GM18526 (cell line): ENCODE results near the gene SDK1.

Experiments
- POLR2A ChIP-seq: IDR thresholded peaks from 3 replicates; pipeline ENCODE4 v1.6.1; 2011; ENCODE audit not compliant: insufficient read length; ENCODE audit errors: extremely low read depth

The SDK1 gene, protein sequence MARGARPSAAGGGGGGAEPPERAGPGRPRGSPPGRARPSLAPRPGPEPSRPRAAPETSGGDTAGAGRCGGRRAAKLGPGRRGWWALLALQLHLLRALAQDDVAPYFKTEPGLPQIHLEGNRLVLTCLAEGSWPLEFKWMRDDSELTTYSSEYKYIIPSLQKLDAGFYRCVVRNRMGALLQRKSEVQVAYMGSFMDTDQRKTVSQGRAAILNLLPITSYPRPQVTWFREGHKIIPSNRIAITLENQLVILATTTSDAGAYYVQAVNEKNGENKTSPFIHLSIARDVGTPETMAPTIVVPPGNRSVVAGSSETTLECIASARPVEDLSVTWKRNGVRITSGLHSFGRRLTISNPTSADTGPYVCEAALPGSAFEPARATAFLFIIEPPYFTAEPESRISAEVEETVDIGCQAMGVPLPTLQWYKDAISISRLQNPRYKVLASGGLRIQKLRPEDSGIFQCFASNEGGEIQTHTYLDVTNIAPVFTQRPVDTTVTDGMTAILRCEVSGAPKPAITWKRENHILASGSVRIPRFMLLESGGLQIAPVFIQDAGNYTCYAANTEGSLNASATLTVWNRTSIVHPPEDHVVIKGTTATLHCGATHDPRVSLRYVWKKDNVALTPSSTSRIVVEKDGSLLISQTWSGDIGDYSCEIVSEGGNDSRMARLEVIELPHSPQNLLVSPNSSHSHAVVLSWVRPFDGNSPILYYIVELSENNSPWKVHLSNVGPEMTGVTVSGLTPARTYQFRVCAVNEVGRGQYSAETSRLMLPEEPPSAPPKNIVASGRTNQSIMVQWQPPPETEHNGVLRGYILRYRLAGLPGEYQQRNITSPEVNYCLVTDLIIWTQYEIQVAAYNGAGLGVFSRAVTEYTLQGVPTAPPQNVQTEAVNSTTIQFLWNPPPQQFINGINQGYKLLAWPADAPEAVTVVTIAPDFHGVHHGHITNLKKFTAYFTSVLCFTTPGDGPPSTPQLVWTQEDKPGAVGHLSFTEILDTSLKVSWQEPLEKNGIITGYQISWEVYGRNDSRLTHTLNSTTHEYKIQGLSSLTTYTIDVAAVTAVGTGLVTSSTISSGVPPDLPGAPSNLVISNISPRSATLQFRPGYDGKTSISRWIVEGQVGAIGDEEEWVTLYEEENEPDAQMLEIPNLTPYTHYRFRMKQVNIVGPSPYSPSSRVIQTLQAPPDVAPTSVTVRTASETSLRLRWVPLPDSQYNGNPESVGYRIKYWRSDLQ (N-terminal part only)

GRCh38 chr7:3300651-3301448 lies at the start of gene SDK1:
Gene SDK1, plus strand, starts transcription at chr7:3301252. Its CDS starts 335 bp downstream, at chr7:3301587.
- TF ChIP-seq POLR2A, result no peak

DNA sequence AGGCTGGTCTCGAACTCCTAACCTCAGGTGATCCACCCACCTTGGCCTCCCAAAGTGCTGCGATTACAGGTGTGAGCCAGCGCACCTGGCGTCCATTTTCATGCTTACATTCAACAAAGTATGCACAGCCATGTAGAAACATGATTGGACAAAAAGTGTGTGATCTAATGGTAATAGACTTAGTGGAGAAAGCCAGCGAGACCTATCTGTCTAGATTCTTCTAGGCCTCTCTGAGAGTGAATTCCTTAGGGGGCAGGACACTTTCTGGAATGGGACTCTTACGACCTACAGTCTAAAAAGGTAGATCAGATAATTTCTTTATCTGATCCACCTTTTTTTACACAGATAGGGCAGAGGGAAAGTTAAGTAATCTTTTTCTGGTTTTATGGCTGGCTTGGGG lies 46.3 kb upstream of the SDK1 start:
- TF ChIP-seq POLR2A, result no peak

DNA sequence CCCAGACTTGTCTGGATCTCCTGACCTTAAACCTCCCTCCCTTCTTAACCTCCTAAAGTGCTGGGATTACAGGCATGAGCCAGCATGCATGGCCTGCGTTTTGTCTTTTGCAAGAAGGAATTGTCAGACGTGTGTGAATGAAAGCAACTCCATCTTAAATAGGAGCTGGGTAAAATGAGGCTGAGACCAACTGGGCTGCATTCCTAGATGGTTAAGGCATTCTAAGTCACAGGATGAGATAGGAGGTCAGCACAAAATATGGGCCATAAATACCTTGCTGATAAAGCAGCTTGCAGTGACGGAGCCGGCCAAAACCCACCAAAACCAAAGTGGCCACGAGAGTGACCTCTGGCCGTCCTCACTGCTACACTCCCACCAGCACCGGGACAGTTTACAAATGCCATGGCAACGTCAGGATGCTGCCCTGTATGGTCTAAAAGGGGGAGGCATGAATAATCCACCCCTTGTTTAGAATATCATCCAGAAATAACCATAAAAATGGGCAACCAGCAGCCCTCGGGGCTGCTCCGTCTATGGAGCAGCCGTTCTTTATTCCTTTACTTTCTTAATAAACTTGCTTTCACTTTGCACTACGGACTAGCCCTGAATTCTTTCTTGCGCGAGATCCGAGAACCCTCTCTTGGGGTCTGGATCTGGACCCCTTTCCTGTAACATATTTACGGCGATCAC lies 41.2 kb upstream of the SDK1 start:
- TF ChIP-seq POLR2A, result no peak

- no peak for TF ChIP-seq POLR2A
Measured at GRCh38 chr7:3260401-3260715, 40.7 kb upstream of the SDK1 start.

DNA sequence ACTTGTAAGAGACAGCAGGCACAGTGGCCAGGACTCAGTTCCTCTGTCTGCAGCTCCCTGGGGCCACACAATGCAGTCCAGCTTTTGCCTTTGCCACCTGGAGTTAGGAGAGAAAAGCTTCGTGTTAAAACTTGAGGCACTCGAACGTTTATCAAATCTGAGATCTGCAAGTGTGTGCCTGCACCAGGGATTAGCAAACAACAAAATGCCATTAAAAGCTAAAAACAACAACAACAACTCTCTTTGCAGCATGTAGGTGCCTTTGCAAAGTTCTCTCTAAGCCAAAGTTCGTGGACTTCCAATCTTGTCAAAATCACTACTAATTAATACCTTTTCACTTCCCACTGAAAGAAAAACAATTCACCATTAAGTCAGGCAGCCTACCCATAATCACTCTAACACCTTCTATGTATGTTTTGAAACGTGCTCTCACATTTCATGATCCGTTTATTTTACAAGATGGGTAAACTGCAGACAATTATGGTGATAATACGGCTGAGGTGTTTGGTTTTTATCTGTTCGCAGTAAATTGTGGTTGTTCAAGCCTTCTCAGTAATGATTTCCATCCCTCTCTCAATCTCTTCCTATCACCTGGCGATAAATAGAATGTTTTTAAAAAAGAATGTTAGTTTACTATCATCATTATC lies 36.2 kb upstream of the SDK1 start:
- no peak for TF ChIP-seq POLR2A

DNA sequence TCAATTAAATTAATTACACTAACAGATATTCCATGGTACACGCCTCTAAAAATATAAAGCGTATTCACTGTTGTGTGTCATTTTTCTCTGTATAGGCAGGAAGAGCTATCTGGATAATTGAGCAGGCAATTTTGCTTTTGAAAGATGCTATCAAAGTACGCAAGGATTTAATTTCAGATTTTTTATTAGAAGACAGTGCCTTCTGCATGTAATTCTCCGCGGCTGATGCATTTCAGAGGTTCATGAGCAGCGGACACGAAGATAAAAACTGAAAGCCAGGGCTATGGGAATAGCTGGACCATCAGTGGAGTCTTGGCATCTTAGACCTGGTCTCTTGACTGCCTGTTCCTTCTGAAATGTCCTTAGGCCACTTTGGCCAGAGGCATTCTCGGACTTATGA lies 35.7 kb upstream of the SDK1 start:
- no peak for TF ChIP-seq POLR2A

DNA sequence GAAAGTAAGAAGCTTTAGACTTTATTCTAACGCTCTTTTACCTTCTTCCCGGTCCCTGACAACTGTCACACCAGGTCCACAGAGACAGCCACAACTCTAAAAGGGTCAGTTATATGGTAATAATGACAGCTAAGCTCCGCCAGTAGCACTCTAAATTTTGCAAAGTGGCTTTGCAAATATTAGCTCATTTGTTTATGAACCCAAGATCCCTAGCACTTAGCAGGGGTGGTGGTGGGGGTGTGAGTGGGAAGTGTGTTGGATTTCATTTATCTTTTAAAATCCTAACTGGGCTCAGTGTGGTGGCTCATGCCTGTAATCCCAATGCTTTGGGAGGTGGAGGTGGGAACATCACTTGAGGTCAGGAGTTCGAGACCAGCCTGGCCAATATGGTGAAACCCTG lies 34.8 kb upstream of the SDK1 start:
- no peak for TF ChIP-seq POLR2A

GRCh38 chr7:3267966-3268690 lies 32.9 kb upstream of the SDK1 start:
- TF ChIP-seq POLR2A, result no peak

DNA sequence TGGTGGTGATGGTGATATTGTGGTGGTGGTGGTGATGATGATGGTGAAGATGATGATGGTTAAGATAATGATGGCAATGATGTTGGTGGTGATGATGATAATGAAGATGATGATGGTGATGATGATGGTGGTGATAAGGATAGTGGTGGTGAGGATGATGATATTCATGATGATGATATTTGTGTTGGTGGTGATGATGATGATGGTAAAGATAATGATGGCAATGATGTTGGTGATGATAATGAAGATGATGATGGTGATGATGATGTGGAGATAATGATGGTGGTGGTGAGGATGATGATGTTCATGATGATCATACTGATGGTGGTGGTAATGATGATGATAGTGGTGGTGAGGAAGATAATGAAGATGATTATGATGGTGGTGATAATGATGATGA lies 30.7 kb upstream of the SDK1 start:
- TF ChIP-seq POLR2A, result no peak

DNA sequence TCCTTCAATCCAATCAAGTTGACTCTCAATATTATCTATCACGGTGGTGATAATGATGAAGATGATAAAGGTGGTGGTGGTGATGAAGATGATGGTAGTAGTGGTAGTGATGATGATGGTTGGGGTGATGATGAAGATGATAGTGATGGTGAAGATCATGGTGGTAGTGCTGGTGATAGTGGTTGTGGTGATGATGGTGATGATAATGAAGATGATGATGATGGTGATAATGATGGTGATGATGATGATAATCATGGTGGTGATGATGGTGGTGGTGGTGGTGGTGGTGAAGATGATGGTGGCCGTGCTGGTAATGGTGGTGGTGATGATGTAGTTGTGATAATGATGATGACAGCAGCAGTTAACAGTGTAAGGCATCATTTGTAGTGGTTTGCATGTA lies 29.8 kb upstream of the SDK1 start:
- TF ChIP-seq POLR2A, result no peak

DNA sequence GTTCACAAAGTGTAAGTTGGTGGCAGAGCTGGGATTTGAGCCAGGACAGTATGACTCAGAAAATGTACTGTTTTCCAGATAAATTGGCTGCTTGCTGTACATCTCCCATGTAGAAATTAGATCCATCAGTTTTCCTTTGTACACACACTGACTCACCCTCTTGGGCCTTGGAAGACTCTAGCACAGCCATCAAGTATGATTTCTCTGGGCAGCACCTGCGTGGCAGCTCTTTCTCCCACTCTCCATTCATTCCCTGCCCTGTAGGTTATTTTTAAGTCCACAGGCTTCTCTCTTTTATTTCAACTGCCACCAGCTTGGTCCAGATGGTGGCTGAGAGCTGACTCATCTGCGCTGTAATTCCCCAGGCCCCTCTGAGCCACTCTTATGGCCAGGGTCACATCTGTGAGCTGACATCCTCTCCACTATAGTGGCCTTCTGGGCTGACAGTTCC lies 28.3 kb upstream of the SDK1 start:
- TF ChIP-seq POLR2A, result no peak

DNA sequence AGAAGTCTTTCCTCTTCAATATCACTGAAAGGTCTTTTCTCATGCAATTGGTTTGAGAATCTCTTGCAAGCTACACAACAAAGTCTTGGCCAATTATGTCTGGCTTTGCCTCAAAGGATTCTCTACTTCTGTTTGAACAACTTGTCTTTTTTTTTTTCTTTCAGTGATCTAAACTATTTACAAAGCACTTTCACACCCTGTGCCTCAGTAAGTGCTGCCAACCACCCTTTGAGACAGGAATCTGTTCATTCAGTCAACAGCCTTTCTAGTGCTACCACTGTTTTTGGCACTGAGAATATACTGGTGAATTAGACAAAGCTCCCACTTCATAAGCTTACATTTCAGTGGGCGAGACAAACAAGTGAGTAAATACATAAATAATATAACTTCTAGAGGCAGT lies 26.9 kb upstream of the SDK1 start:
- TF ChIP-seq POLR2A, result no peak
